Mesendoderm (in vitro differentiated cells): ENCODE results near the gene CARMIL1.

Source experiments
- DNase-seq: peaks from one replicate; pipeline ENCODE4 v3.0.0; 2013
- H2AK5ac ChIP-seq: 2 replicates; pipeline ENCODE4 v1.6.1; 2013; ENCODE audit warnings: low read length, inconsistent platforms
- H2BK120ac ChIP-seq: 2 replicates; pipeline ENCODE4 v1.6.1; 2013; ENCODE audit warnings: low read depth, mild to moderate bottlenecking, low read length, moderate library complexity, mixed read lengths
- H2BK15ac ChIP-seq: replicated peaks from 2 replicates; pipeline ENCODE4 v1.6.1; 2013; ENCODE audit warnings: low read depth, mild to moderate bottlenecking, moderate library complexity
- H2BK5ac ChIP-seq: 2 replicates; pipeline ENCODE4 v1.6.1; 2013; ENCODE audit warnings: low read length, inconsistent platforms
- H3K18ac ChIP-seq: 2 replicates; pipeline ENCODE4 v1.6.1; 2013; ENCODE audit warnings: mild to moderate bottlenecking, low read length, mixed read lengths
- H3K23ac ChIP-seq: one replicate; pipeline ENCODE4 v1.6.1; 2013; ENCODE audit warnings: low read length
- H3K27ac ChIP-seq: 2 replicates; pipeline ENCODE4 v1.5.1; 2013; ENCODE audit warnings: low read depth, mild to moderate bottlenecking, inconsistent platforms, low read length, moderate library complexity
- H3K27me3 ChIP-seq: 2 replicates; pipeline ENCODE4 v1.6.1; 2013; ENCODE audit warnings: low read length, control low read depth, mild to moderate bottlenecking, inconsistent platforms; ENCODE audit not compliant: insufficient read depth, poor library complexity
- H3K36me3 ChIP-seq: 2 replicates; pipeline ENCODE4 v1.6.1; 2013; ENCODE audit warnings: low read length, inconsistent platforms; ENCODE audit not compliant: control insufficient read depth, insufficient read depth
- H3K4ac ChIP-seq: one replicate; pipeline ENCODE4 v1.6.1; 2013; ENCODE audit warnings: low read depth, mild to moderate bottlenecking, low read length, moderate library complexity
- H3K4me1 ChIP-seq: 2 replicates; pipeline ENCODE4 v1.6.1; 2013; ENCODE audit warnings: low read depth, low read length, inconsistent platforms; ENCODE audit not compliant: control insufficient read depth
- H3K4me2 ChIP-seq: 2 replicates; pipeline ENCODE4 v1.6.1; 2013; ENCODE audit warnings: low read length
- H3K4me3 ChIP-seq: 2 replicates; pipeline ENCODE4 v1.5.1; 2013; ENCODE audit warnings: mild to moderate bottlenecking, low read length
- H3K56ac ChIP-seq: one replicate; pipeline ENCODE4 v1.6.1; 2013; ENCODE audit warnings: low read length
- H3K79me1 ChIP-seq: 2 replicates; pipeline ENCODE4 v1.6.1; 2013; ENCODE audit warnings: low read length, inconsistent platforms
- H3K79me2 ChIP-seq: 2 replicates; pipeline ENCODE4 v1.6.1; 2013; ENCODE audit warnings: mild to moderate bottlenecking, low read length; ENCODE audit not compliant: control insufficient read depth, insufficient read depth
- H3K9ac ChIP-seq: 2 replicates; pipeline ENCODE4 v1.6.1; 2013; ENCODE audit warnings: low read length, inconsistent platforms
- H4K5ac ChIP-seq: one replicate; pipeline ENCODE4 v1.6.1; 2013; ENCODE audit warnings: low read length
- H4K8ac ChIP-seq: one replicate; pipeline ENCODE4 v1.6.1; 2013; ENCODE audit warnings: low read depth, mild to moderate bottlenecking, control low read depth, low read length, moderate library complexity
- WGBS: extraction: QIAGEN DNeasy Blood & Tissue Kit; methylation state at CpG from one replicate; pipeline ENCODE4 v1.1.7; 2013; ENCODE audit warnings: low lambda C conversion rate, missing lambda C conversion rate; ENCODE audit not compliant: insufficient coverage; ENCODE audit errors: extremely low coverage; 5-methylcytosine and 5-hydroxymethylcytosine counted together

CARMIL1 gene

DNA sequence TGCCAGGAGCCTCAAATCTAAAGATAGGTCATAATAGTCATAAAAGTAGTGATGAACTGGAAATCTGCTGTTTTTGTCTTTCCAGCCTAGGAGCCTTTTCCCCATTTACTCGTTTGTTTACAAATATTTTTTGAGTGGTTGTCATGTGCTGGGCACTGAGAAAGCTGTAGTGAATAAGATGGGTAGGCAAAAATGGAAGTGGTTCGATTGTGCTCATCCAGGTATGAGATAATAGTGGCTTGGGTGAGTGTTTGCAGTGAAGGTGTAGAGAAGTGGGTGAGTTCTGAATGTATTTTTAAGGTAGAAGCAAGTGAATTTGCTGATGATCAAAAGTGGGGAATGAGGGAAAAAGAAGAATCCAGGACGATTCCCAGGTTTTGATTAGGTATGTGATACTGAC, 53.0 kb downstream of the CARMIL1 start:
- no peak overlapping the region for H3K56ac ChIP-seq
- no peak overlapping the region for H3K4me2 ChIP-seq
- H2BK120ac ChIP-seq: no peak overlapping the region
- DNase-seq: no peak
- H4K8ac ChIP-seq: no peak overlapping the region
- WGBS: no CpG with 5 or more reads among the region's 3 CpGs
- H3K18ac ChIP-seq: no peak overlapping the region
- H3K79me1 ChIP-seq: peaks cover 9% of the 10 kb centered on the region
- no peak overlapping the region for H3K27ac ChIP-seq
- H3K36me3 ChIP-seq: no peaks in the 10 kb centered on the region
- H3K79me2 ChIP-seq: peaks cover 5% of the 10 kb centered on the region
- H3K27me3 ChIP-seq: no peaks in the 10 kb centered on the region
- H3K4me1 ChIP-seq: peaks cover 13% of the 10 kb centered on the region
- no peak overlapping the region for H3K9ac ChIP-seq
- no peak overlapping the region for H4K5ac ChIP-seq
- no peak overlapping the region for H3K4me3 ChIP-seq
- H2BK5ac ChIP-seq: no peak overlapping the region
- H2AK5ac ChIP-seq: no peak overlapping the region
- H2BK15ac ChIP-seq: no peak overlapping the region
- no peak overlapping the region for H3K4ac ChIP-seq
- no peak overlapping the region for H3K23ac ChIP-seq

DNA sequence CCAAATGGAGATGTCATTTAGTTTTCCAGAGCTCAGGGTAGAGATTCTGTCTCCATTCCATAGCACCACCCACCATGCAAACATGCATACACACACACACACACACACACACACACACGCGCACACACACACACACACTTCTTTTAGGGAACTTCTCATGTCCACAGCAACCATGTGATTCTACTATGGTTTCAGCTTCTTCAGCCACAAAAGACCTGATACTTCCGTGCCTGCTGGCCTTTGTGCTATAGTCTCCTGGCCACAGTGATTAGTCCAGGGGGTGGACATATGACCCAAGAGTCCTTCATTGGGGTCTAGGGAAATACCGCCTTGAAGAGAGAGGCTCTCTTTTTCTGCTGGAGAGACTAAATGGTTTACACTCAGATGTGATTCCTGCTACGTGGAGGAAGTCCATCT, 53.5 kb downstream of the CARMIL1 start:
- Histone ChIP-seq H3K23ac (no peak overlapping the region), H3K27ac (no peak overlapping the region), H3K27me3 (no peaks in the 10 kb centered on the region), H3K79me2 (peaks cover 7% of the 10 kb centered on the region), H2BK15ac (no peak overlapping the region), H3K4me3 (no peak overlapping the region), H3K56ac (no peak overlapping the region), H3K4me2 (no peak overlapping the region), H3K9ac (no peak overlapping the region), H3K4ac (no peak overlapping the region), H3K4me1 (peaks cover 13% of the 10 kb centered on the region), H3K36me3 (no peaks in the 10 kb centered on the region), H4K8ac (no peak overlapping the region), H2BK120ac (no peak overlapping the region), H2AK5ac (no peak overlapping the region), H3K79me1 (peaks cover 11% of the 10 kb centered on the region), H4K5ac (no peak overlapping the region), H3K18ac (no peak overlapping the region), H2BK5ac (no peak overlapping the region)
- no CpG with 5 or more reads among the region's 5 CpGs for WGBS
- DNase-seq: no peak

DNA sequence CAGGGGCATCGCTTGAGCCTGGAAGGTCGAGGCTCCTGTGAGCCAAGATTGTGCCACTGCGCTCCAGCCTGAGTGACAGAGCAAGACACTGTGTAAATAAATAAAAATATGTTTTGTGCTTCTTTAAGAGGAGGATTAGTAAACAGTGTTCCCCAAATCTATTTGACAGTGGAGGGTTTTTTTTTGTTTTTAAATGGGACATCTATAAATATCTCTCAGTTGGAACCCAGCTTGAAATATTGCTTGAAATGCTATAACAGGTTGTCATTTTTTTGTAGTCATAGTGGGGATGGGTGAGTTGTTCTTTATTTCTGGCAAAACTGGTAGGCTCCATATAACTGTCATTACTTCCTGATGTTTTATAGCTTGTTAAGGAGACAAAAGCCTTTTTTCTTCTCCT, 54.3 kb downstream of the CARMIL1 start:
- H3K27me3 ChIP-seq: no peaks in the 10 kb centered on the region
- no peak overlapping the region for H3K23ac ChIP-seq
- no peak for DNase-seq
- no peak overlapping the region for H3K27ac ChIP-seq
- H3K4ac ChIP-seq: no peak overlapping the region
- H2BK5ac ChIP-seq: no peak overlapping the region
- peaks cover 11% of the 10 kb centered on the region for H3K79me1 ChIP-seq
- H3K79me2 ChIP-seq: peaks cover 7% of the 10 kb centered on the region
- no peak overlapping the region for H2AK5ac ChIP-seq
- peaks cover 13% of the 10 kb centered on the region for H3K4me1 ChIP-seq
- H4K5ac ChIP-seq: no peak overlapping the region
- H3K56ac ChIP-seq: no peak overlapping the region
- no peak overlapping the region for H2BK120ac ChIP-seq
- WGBS: no CpG with 5 or more reads among the region's 3 CpGs
- H3K18ac ChIP-seq: no peak overlapping the region
- no peak overlapping the region for H3K4me3 ChIP-seq
- H2BK15ac ChIP-seq: no peak overlapping the region
- no peaks in the 10 kb centered on the region for H3K36me3 ChIP-seq
- H4K8ac ChIP-seq: no peak overlapping the region
- no peak overlapping the region for H3K4me2 ChIP-seq
- H3K9ac ChIP-seq: no peak overlapping the region

DNA sequence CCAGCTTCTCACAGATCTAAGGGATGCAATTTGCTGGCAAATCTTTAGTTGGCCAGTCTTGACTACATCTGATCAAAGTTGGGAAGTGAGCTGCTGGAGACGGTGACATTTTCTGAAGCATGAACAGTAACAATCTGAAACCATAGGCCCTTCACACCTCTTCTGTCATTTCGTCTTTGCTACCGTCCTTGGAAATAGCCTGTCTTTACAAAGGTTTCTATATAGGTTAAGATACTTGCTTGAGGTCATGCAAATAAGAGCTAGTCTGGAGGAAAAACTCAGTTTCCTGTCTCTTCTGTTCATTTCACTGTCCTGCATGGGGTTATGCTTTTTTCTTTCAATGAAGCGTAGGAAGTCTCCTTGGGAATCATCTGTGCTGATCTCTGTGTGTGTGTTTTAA, 55.6 kb downstream of the CARMIL1 start:
- no peak overlapping the region for H2BK5ac ChIP-seq
- no peak overlapping the region for H3K9ac ChIP-seq
- H3K79me1 ChIP-seq: peaks cover 11% of the 10 kb centered on the region
- H3K4me3 ChIP-seq: no peak overlapping the region
- no CpG with 5 or more reads among the region's 4 CpGs for WGBS
- H3K4ac ChIP-seq: no peak overlapping the region
- H4K8ac ChIP-seq: no peak overlapping the region
- H3K27me3 ChIP-seq: no peaks in the 10 kb centered on the region
- H3K18ac ChIP-seq: peak overlapping the region; percentile 91
- no peak overlapping the region for H3K27ac ChIP-seq
- H3K56ac ChIP-seq: peak overlapping the region; percentile 31
- H4K5ac ChIP-seq: no peak overlapping the region
- H3K23ac ChIP-seq: no peak overlapping the region
- no peak overlapping the region for H2AK5ac ChIP-seq
- H3K4me1 ChIP-seq: peaks cover 8% of the 10 kb centered on the region
- H3K36me3 ChIP-seq: no peaks in the 10 kb centered on the region
- peaks cover 7% of the 10 kb centered on the region for H3K79me2 ChIP-seq
- peak overlapping the region; percentile 54 for H2BK120ac ChIP-seq
- H3K4me2 ChIP-seq: no peak overlapping the region
- H2BK15ac ChIP-seq: no peak overlapping the region
- DNase-seq: no peak

DNA sequence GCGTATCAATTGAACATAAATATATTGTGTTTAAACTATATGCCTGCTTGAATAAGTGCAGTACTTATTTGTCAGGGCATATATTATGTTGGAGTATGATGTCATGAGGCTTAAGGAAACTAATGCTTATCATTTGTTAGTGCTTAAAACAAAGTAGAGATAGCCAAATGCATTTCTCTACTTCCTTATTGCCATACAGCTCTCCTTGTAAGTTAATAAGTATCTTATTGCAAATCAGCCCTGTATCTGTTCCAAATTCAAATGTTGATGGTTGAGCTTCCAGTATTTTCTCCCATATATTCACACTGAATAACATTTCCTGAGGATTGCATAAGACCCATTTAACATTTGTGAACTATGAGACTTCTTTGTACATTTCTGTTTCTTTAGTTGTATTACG, 57.8 kb downstream of the CARMIL1 start:
- H3K4me2 ChIP-seq: no peak overlapping the region
- H3K18ac ChIP-seq: no peak overlapping the region
- no peak overlapping the region for H3K4me3 ChIP-seq
- H3K79me2 ChIP-seq: peaks cover 7% of the 10 kb centered on the region
- no peak overlapping the region for H2AK5ac ChIP-seq
- no peak overlapping the region for H2BK120ac ChIP-seq
- peaks cover 9% of the 10 kb centered on the region for H3K4me1 ChIP-seq
- H4K8ac ChIP-seq: no peak overlapping the region
- H3K4ac ChIP-seq: no peak overlapping the region
- H3K23ac ChIP-seq: no peak overlapping the region
- H2BK5ac ChIP-seq: no peak overlapping the region
- H3K56ac ChIP-seq: no peak overlapping the region
- H3K27ac ChIP-seq: no peak overlapping the region
- no peak for DNase-seq
- H3K36me3 ChIP-seq: no peaks in the 10 kb centered on the region
- H2BK15ac ChIP-seq: no peak overlapping the region
- WGBS: no CpG with 5 or more reads among the region's 2 CpGs
- no peak overlapping the region for H3K9ac ChIP-seq
- peaks cover 4% of the 10 kb centered on the region for H3K79me1 ChIP-seq
- no peaks in the 10 kb centered on the region for H3K27me3 ChIP-seq
- H4K5ac ChIP-seq: no peak overlapping the region

DNA sequence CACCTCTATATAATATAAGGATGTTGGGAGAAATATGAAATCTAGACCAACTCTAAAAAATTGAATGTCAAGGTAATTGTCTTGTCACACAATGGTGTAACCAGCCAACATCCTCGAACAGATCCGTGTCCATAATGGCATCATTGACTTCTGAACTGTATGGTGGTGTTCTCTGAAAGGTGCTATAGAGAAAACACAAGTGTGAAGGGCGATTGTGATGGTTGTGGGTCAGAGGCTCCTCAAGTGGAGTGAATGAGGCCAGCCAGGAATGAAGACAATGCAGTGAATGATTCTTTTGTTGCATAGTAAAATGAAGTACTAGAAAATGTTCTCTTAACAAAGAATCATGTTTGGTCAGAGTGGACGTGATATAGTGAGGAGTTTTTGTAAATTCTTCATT, 58.3 kb downstream of the CARMIL1 start:
- Histone ChIP-seq H3K4ac (no peak overlapping the region), H2BK15ac (no peak overlapping the region), H3K27me3 (no peaks in the 10 kb centered on the region), H3K79me2 (peaks cover 7% of the 10 kb centered on the region), H3K4me1 (peaks cover 9% of the 10 kb centered on the region), H2AK5ac (no peak overlapping the region), H4K5ac (no peak overlapping the region), H3K79me1 (peaks cover 2% of the 10 kb centered on the region), H3K4me3 (no peak overlapping the region), H4K8ac (no peak overlapping the region), H3K56ac (no peak overlapping the region), H3K18ac (no peak overlapping the region), H2BK120ac (no peak overlapping the region), H3K27ac (no peak overlapping the region), H3K23ac (no peak overlapping the region), H3K36me3 (no peaks in the 10 kb centered on the region), H2BK5ac (no peak overlapping the region), H3K9ac (no peak overlapping the region), H3K4me2 (no peak overlapping the region)
- no CpG with 5 or more reads among the region's 4 CpGs for WGBS
- no peak for DNase-seq
